Putamen (tissue), 1 donor: ENCODE measurements around the gene ARHGAP18.

Experiments used
- DNase-seq: peaks from one replicate; pipeline ENCODE4 v3.0.0-alpha.2; 2016; ENCODE audit warnings: low spot score

Gene ARHGAP18

GRCh38 chr6:129644567-129645015 is 65.4 kb downstream of the ARHGAP18 start:
- no peak for DNase-seq

- no peak for DNase-seq
Observed at GRCh38 chr6:129643968-129644367, 66.0 kb downstream of the ARHGAP18 start.

- no peak for DNase-seq
Observed at GRCh38 chr6:129643176-129643575, 66.8 kb downstream of the ARHGAP18 start.

- DNase-seq = no peak
Observed at GRCh38 chr6:129642322-129642721, 67.7 kb downstream of the ARHGAP18 start.

GRCh38 chr6:129641344-129641743 is 68.6 kb downstream of the ARHGAP18 start:
- no peak for DNase-seq

- no peak for DNase-seq
Observed at GRCh38 chr6:129638686-129639085, 71.3 kb downstream of the ARHGAP18 start.

GRCh38 chr6:129638055-129638684 is 71.8 kb downstream of the ARHGAP18 start:
- no peak for DNase-seq

GRCh38 chr6:129637340-129638054 is 72.5 kb downstream of the ARHGAP18 start:
- DNase-seq = no peak

GRCh38 chr6:129635396-129636130 is 74.4 kb downstream of the ARHGAP18 start:
- no peak for DNase-seq

- no peak for DNase-seq
Observed at GRCh38 chr6:129634411-129635230, 75.4 kb downstream of the ARHGAP18 start.

- no peak for DNase-seq
Observed at GRCh38 chr6:129633529-129633928, 76.4 kb downstream of the ARHGAP18 start.

GRCh38 chr6:129632172-129632613 is 77.8 kb downstream of the ARHGAP18 start:
- DNase-seq = no peak

GRCh38 chr6:129631070-129631469 is 78.9 kb downstream of the ARHGAP18 start:
- DNase-seq = no peak

GRCh38 chr6:129630596-129630995 is 79.4 kb downstream of the ARHGAP18 start:
- DNase-seq = no peak

GRCh38 chr6:129628101-129628815 is 81.7 kb downstream of the ARHGAP18 start:
- DNase-seq = peak; percentile 5

- DNase-seq = no peak
Observed at GRCh38 chr6:129624488-129624887, 85.5 kb downstream of the ARHGAP18 start.

GRCh38 chr6:129623008-129623732 is 86.8 kb downstream of the ARHGAP18 start:
- no peak for DNase-seq

GRCh38 chr6:129621252-129621651 is 88.7 kb downstream of the ARHGAP18 start:
- DNase-seq = no peak

GRCh38 chr6:129620234-129620610 is 89.8 kb downstream of the ARHGAP18 start:
- no peak for DNase-seq

GRCh38 chr6:129619579-129620233 is 90.3 kb downstream of the ARHGAP18 start:
- no peak for DNase-seq
